Activated CD4-positive, alpha-beta T cell treated with anti-CD3 and anti-CD28 coated beads, Interleukin-2, amount 50 U/mL, for 24 hours (primary cell): ENCODE measurements around the gene SF3A2.

Experiments
- DNase-seq, 2 donors: peaks; one replicate each; pipeline ENCODE4 v3.0.0-alpha.2; 2020; ENCODE audit warnings: low read depth in 1 of 2, low spot score in 1 of 2

The SF3A2 gene

GRCh38 chr19:2252055-2252796 lies 15.6 kb downstream of the SF3A2 start:
- no peak for DNase-seq

GRCh38 chr19:2252797-2253105 lies 16.1 kb downstream of the SF3A2 start:
- DNase-seq = no peak

DNA sequence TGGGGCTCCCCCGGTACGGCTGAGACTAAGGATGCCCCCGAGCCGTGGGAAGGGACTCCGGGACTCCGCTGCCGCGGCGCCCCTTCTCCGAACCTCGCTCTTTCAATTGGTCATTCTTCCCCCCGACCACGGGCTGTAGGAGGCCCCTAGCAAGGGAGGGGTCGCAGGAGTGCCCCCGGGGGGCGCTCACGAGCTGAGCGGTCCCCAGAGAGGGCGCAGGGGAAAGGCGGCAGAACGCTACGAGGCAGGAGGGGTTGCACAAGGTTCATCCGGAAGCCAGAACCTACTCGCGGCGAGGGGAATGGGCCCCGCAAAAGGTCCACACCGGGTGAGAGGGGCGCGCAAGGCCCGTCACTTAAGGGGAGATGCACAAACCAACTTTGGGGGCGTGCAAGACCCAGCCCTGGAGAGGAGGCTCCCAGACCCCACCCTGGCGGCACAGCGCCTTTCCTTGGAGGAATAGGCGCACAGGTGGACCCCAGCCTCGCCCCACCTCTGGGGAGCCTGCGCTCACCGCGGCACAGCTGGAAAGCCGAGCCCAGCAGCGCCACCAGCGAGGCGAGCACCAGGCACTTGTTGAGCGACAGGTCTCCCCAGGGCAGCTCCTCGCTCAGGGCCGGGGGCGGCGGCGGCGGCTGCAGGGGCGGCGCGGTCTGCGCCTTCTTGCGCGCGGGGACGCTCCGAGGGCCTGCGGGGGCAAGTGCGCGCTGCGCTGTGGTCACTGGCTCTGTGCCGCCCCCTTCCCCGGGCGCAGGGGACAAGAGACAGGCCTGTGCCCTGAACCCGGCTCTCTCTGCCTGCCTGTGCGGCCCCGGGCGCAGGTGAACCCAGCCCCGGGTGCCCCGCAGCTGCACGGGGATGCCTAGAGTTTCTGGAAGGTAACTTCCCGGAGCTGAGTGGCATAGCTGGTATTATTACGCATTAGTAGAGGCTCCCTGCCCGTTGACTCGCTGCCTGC lies 16.8 kb downstream of the SF3A2 start:
- DNase-seq = no peak

DNA sequence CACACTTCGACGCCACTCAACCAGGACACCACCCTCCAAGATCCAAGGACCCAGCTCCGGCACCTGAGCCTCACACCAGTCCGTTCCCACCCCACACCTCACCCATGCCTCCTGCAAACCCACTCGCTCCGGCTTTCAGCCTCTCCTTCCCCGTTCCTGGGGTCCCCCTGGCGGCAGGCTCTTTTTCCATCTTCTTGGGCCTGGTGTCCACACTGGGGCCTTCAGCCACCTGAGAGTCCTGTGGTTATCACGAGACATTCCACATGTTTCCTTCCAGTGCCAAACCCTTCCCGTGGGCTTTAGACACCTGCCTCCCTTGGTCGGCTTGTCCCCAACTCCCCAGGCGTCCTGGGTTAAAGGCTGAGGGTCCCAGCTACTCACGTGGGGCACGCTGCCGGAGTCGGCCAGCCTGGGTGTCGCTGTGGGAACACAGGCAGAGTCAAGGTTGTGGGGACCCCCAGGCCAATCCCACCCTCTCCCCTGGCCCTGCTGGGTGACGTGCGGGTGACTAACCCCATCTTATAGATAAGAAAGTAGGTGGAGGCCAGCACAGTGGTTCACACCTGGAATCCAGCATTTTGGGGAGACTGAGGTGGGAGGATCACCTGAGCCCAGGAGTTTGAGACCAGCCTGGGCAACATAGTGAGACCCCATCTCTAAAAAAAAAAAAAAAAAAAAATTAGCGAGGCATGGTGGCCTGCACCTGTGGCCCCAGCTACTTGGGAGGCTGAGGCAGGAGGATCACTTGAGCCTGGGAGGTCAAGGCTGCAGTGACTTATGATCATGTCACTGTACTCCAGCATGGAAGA lies 17.6 kb downstream of the SF3A2 start:
- no peak for DNase-seq

DNA sequence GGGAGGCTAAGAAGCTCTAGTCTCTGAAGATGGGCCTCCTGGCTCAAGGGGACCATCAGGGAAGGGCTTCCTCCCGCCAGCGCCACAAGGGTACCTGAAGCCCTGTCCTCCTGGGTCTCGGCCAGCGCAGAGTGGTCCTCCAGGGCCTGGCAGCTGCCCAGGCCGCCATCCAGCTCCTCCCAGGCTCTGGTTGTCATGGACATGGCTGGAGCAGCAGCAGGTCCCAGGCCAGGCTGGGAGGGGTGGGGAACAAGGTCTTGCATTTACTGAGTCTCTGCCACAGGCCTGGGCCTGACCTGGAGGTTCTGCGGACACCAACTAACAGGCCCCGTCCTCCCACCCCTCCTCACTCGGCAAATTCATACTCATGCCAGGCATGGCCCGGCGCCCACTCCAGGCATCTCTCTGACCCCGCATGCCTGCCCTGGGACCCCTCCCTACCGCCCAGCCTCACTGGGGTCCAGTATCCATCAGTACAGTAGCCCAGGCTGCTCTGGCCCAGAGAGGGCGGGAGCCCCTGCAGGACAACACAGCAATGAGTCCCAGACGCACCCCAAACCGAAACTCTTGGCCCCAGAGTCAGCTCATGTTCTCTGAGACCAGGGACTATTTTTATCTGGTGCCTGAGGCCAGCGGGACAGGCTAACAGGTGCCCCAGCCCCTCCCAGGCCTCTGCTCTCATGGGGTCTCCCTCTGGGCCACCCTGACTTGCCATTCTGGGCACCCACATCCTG lies 18.7 kb downstream of the SF3A2 start:
- DNase-seq = no peak

DNA sequence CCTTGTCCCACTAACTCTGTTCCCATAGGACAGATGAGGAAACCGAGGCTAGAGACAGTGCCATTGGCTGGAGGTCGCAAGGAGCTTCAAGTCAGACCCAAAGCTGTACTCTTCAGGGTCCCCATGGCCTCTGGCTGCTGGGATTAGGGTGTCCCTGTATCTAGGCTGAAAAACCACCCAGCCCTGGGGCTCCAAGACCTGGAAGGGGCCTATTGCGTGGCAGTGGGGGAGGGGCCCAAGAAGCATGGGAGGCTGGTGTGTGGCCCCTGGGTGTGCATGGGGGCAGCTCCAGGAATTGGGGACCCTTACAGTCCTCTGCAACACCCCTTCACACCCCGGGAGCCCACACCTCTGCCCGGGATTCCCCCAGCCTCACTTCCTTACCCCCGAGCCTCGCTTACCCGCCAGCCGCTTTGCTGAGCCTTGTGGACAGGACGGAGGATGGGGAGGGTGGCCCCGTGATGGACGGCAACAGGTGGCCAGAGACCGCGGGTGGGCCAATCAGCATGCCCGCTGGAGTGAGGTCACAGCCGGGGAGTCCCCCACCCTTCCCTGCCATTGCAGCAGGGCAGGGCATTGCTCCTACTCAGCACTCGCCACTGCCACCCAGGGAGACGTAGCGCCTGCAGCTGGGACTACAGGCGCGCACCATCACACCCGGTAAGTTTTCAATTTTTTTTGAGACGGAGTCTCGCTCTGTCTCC lies 19.5 kb downstream of the SF3A2 start, which contains the start of gene JSRP1:
JSRP1 (minus strand) TSS at position 436 of the 704 bp plus-strand sequence. CDS start 1,103 bp downstream, outside the sequence.
- DNase-seq = no peak

- DNase-seq = no peak
Measured at GRCh38 chr19:2259336-2259735, 22.7 kb downstream of the SF3A2 start.

- DNase-seq = no peak
Measured at GRCh38 chr19:2260341-2260805, 23.7 kb downstream of the SF3A2 start.

DNA sequence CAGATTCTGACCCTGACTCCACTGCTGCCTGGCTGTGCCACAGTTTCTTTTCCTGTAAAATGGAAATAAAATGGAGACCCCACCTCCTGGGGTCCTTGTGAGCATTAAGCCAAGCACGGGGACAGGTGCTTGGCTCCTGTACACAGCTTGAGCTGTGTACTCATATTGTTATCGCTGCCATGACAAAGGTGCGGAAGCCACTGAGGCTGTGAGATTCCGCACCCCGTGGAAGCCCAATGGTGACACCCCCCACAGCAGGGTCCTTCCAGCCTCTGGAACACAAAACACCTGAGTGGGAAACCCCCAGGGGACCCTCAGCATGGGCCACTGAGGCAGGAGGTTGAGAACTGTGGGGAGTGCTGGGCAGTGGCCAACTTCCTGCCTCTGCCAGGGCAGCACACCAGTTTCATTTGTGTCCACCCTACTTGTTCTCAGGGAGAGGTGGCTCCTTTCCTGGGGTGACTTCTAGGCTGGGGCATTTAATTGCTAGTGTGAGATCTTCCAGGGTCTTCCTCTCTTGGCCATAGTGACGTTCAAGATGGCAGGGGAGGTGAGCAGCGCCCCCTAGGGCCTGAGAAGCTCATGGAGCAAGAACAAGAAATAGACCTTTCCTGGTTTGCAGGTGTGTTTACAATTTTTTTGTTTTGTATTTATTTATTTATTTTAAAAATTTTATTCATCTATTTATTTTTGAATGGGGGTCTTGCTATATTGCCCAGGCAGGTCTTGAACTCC lies 25.0 kb downstream of the SF3A2 start:
- peak in 1 of 2 donors; percentile 33 for DNase-seq

GRCh38 chr19:2266183-2266993 lies 29.8 kb downstream of the SF3A2 start:
- DNase-seq = no peak

- DNase-seq = no peak
Measured at GRCh38 chr19:2268480-2268830, 31.8 kb downstream of the SF3A2 start.

- no peak for DNase-seq
Measured at GRCh38 chr19:2268861-2269243, 32.2 kb downstream of the SF3A2 start.

DNA sequence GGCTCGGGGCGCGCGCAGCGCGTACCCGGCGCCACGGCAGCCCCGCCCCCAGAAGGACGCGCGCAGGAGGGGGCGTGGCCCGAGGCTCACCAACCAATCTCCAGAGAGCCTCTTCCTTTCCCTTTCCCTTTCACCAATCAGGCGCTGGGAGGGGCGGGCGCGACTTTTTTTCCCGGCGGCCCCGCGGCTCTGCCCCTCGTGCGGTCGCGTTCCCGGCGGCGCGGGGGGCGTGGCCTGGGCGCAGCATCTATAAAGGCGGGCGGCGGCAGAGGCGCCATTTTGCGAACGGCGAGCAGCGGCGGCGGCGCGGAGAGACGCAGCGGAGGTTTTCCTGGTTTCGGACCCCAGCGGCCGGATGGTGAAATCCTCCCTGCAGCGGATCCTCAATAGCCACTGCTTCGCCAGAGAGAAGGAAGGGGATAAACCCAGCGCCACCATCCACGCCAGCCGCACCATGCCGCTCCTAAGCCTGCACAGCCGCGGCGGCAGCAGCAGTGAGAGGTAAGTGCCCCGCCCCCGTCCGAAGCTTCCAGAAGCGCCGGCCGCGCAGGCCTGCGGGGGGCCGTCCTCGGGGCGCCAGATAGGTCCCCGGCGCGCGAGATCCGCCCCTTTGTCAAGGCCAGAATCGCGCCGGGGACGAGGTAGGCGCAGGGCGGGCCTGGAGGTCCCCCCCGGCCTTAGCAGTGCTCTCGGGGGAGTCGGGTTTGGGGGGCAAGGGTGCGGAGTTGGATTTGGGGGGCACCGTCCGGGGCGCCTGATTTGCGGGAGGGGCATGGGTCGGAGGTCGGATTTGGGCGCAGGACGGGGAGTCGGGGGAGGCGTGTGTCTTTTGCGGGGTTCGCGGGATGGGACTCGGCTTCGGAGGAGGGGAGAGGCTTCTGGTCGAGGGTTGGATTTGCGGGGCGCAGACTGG lies 32.9 kb downstream of the SF3A2 start:
- peak; percentile 97 to 99 for DNase-seq

- DNase-seq = no peak
Measured at GRCh38 chr19:2270157-2270422, 33.5 kb downstream of the SF3A2 start.

DNA sequence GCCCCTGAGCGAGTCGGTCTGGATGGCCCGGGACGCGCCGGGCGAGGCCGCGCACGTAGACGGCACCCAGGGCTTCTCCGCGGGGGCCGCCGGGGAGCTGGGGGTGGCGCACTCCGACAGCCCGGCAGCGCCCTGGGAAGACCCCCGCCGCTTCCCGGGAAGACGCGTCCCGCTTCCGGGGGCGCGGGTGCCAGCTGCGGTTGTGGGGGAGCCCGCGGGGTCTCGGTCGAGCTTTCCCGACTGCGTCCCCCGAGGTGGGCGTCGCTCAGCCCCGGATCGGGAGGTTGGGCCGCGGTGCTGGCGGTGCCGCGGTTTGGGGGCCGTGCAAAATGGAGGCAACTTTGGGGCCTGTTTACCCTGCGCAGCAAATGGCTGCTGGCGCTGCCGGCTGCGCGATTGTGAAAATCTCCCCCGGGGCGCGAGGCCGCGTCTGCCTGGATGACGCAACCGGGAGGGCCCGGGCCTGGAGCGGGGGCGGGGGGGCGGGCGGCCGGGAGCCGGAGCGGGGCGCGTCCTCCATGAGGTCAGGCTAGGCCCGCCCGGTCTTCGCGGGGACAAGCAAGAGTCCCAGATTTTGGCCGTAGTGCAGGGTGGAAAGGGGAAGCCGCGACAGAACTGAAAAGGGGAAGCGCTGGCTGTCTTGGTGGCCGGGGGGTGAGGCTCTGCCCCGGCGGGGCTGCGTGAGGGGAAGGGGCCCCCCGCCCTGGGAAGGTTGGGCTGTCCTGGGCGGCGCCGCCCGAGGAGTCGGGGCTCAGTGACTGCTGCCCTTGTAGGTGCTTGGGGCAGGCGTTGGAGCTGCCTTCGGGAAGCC lies 34.0 kb downstream of the SF3A2 start:
- peak; percentile 64 to 65 for DNase-seq

DNA sequence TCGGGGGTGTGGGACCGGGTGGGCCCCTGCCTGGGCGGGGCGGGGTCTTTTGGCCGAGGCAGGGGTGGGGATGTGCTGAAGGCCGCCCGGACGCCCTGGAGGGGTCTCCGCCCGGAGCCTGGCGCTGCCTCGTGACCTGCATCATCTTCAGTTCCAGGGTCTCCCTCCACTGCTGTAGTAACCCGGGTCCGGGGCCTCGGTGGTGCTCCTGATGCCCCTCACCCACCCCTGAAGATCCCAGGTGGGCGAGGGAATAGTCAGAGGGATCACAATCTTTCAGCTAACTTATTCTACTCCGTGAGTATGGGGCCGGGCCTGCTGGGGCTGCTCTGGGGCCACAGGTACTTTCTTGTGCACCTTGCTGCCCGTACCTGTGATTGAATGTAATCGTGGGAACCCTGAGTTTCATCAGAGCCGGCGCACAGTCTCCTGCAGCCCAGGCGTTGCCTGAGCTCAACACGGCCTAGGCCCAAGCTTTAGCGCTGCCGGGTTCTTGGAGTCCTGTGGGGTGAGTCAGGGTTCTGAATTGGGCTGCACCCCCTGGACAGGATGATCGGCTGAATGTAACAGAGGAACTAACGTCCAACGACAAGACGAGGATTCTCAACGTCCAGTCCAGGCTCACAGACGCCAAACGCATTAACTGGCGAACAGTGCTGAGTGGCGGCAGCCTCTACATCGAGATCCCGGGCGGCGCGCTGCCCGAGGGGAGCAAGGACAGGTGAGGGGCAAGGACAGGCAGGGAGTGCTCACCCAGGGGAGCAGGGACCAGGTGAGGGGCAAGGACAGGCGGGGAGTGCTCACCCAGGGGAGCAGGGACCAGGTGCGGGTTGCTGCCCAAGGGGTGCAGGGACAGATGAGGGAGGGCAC lies 34.8 kb downstream of the SF3A2 start:
- no peak for DNase-seq
